GM18505 (cell line): ENCODE data around the gene NFIB.

Source experiments
- ATAC-seq: cut with Tn5 transposase; IDR thresholded peaks from one replicate; pipeline ENCODE4 v1.9.1; 2021; ENCODE audit not compliant: unreplicated experiment
- POLR2A ChIP-seq: IDR thresholded peaks from 4 replicates; pipeline ENCODE4 v1.6.1; 2011; ENCODE audit warnings: borderline replicate concordance; ENCODE audit not compliant: insufficient read depth, insufficient read length; ENCODE audit errors: extremely low read depth

The NFIB gene

GRCh38 chr9:14258660-14259239 is 55.2 kb downstream of the NFIB start:
- TF ChIP-seq POLR2A = no peak
- ATAC-seq = no peak

GRCh38 chr9:14258156-14258555 is 55.8 kb downstream of the NFIB start:
- no peak for ATAC-seq
- TF ChIP-seq POLR2A = no peak

DNA sequence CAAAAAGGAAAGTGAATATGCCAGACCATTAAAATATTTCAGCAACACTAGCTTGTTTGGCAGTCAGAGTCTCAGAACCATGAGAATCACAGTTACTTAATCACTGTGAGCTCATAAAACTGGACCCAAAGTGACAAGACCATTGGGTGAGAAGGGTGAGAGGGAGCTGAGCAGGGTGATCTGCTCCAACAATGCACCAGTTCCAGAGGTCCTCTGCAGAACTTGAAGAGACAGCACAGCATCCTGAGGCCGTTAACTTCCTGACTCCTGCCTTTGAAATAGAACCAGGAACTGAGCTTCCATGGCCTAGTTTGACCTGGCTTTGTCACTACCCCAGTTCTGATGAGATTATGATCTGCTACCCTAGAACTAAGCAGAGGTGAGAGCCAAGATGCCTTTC is 57.4 kb downstream of the NFIB start:
- TF ChIP-seq POLR2A = no peak
- ATAC-seq = no peak

GRCh38 chr9:14251154-14252071 is 62.5 kb downstream of the NFIB start:
- ATAC-seq = no peak

DNA sequence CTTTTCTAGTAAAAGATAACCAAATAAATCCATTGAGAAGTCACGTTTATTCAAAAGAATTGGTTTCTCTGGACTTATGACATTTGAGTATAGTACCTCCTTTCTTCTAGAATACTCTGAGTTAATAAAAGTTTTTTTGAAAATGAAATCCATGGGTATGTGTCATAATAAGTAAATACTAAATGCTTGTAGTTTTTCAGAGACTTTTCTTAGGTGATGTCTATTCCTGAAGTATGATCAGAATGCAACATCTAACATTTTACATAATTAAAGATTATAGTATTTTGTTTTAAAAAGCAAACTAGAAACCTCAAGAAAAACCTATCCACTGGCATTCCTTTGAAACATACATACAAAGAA is 63.2 kb downstream of the NFIB start:
- TF ChIP-seq POLR2A = no peak
- ATAC-seq = no peak

More at GRCh38 chr9:14251154-14252071, 62.5 kb downstream of the NFIB start:
- TF ChIP-seq POLR2A = no peak

GRCh38 chr9:14249527-14249926 is 64.4 kb downstream of the NFIB start:
- ATAC-seq = no peak
- no peak for TF ChIP-seq POLR2A

- no peak for TF ChIP-seq POLR2A
- ATAC-seq = no peak
These were observed 65.8 kb downstream of the NFIB start for GRCh38 chr9:14248149-14248548.

DNA sequence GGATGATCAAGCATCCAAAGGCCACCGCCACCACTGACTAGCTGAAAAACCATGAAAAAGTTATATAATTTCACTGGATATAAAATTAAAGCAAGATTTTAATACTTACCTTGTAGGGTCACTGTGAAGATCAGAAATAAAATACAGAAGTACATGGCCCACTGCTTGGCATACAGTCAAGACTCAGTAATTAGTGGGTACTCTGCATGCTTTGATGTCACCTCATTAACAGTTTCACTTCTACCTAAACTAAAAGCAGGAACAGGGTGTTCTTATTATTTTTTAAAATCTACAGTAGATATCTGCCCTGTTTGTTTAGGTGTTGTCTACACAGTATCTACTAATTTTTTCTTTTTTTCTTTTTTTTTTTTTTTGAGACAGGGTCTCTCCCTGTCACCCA is 66.4 kb downstream of the NFIB start:
- TF ChIP-seq POLR2A = no peak
- ATAC-seq = no peak

DNA sequence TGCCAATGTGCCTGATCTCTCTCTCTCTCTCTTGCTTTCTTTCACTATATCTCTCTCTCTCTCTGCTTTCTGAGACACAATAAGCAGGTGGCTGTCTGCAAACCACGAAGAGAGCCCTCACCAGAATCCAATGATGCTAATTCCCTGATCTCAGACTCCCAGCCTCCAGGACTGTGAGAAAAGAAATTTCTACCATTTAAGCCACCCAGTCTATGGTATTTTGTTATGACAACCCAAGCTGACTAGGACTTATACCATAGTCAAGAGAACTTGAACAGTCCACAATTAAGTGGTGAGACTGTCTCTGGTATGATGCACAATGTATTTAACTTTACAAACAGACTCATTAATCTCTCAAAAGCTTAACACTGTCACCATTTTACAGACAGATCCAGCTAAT is 67.0 kb downstream of the NFIB start:
- no peak for TF ChIP-seq POLR2A
- no peak for ATAC-seq

- no peak for ATAC-seq
- no peak for TF ChIP-seq POLR2A
These were observed 67.9 kb downstream of the NFIB start for GRCh38 chr9:14245901-14246525.

DNA sequence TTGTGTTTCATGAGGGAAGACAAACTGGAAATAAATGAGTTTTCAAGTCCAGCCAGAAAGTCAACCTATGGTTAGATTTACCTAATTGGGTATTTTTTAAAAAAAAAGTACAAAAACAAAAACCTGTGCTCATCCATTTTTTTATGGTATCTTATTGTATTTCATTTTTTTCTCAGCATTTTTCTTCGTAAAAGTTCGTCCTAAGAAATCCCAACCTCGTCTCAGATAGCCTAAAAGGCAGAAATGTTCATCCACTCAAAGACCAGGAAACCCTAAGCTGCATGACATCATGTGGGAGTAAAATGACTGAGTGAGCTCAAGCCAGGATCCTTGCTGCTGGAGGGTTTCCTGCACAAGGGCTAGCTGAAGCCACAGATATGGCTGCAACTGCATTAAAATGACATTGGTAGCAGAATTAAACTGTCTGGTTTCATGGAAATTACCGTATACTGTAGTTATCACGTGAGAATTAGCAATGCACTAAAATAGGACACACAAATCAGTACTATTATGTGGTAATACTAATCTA is 70.4 kb downstream of the NFIB start:
- TF ChIP-seq POLR2A = no peak

DNA sequence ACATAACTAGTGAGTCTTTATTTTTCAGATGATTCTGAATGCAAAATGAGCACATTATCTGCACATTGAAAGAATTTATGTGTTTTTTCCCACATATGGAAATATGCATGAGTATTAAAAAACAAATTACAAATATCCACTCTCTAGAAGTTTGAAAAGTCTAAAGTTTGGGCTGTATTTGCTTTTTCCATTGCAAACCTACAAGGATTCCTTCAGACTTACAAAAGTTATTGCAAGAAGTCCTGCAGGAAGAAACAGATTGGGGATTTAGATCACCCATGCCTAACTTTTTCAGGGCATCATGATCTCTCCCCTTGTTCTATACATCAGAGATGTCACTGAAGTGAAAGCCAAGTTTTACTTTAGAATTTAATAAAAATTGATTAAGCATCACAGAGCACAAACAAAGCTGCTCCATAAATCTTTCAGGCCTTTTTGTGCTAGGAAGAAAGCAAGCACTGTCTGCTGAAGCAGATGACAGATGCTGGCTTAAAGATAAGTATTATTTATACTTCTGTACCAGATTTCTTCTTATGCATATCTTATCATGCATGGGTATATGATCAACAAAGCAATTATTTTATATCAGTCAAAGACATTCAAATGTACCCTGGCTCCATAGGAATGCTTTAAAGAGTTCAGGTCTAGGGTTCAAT is 71.7 kb downstream of the NFIB start:
- TF ChIP-seq POLR2A = no peak
- no peak for ATAC-seq

More for the DNA sequence above, 70.4 kb downstream of the NFIB start:
- no peak for ATAC-seq

GRCh38 chr9:14240537-14240936 is 73.4 kb downstream of the NFIB start:
- ATAC-seq = no peak

More at GRCh38 chr9:14240537-14240936, 73.4 kb downstream of the NFIB start:
- TF ChIP-seq POLR2A = no peak
